ENCODE results near the gene CMA1.

The CMA1 gene

GRCh38 chr14:24461336-24461735 lies 46.7 kb downstream of the CMA1 start:
- Histone ChIP-seq H3K9ac (ENCODE audit: low read depth, low read length) (no peak overlapping the region), H3K27me3 (ENCODE audit: insufficient read depth, low read length, poor library complexity) (no peaks in the 10 kb centered on the region)
- no peak for ATAC-seq (ENCODE audit: insufficient read depth, low read depth)

DNA sequence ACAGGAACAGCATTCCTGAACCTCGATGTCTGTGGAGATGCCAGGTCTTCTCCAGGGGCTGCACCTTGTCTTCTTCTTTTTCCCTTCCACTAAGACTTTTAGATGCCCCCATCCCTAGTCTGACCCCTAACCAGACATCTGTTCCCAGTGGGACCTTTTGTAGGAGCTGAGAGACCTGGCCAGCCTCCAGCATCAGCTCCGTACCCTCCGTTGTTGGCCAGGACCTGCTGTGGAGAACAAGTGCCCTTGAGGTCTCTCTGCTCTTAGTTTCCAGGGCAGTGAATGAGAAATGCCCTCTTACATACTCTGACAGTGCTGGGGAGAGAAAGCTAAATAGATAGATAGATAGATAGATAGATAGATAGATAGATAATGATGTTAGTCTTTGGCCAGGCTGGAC lies 48.7 kb downstream of the CMA1 start:
- Histone ChIP-seq H3K36me3 (ENCODE audit: insufficient read depth, low read length) (no peaks in the 10 kb centered on the region), H3K79me2 (ENCODE audit: insufficient read depth, low read length) (no peaks in the 10 kb centered on the region), H4K20me1 (ENCODE audit: insufficient read depth, low read length) (no peaks in the 10 kb centered on the region), H3K27ac (ENCODE audit: low read length) (no peak overlapping the region), H3K4me3 (ENCODE audit: low read depth in 1 of 2, low read length in 2 of 2) (no peak overlapping the region), H3K4me1 (ENCODE audit: insufficient read depth, low read length) (no peaks in the 10 kb centered on the region), H2AFZ (ENCODE audit: low read depth, low read length) (no peak overlapping the region), H3K9me3 (ENCODE audit: insufficient read depth, low read length, severe bottlenecking) (peaks cover 2% of the 10 kb centered on the region), H3K4me2 (ENCODE audit: insufficient read depth, low read length) (no peak overlapping the region), H3K27me3 (ENCODE audit: insufficient read depth, low read length, poor library complexity) (no peaks in the 10 kb centered on the region), H3K9ac (ENCODE audit: low read depth, low read length) (no peak overlapping the region)
- DNase-seq (no peak), ATAC-seq (ENCODE audit: insufficient read depth, low read depth) (no peak)
- TF ChIP-seq CTCF (IDR thresholded peaks at IDR 0.05; ENCODE audit: borderline replicate concordance, extremely low read depth, low read length, poor library complexity, severe bottlenecking) (no peak), EZH2 (IDR thresholded peaks at IDR 0.05; ENCODE audit: borderline replicate concordance, low read depth, low read length, severe bottlenecking) (no peak)

More at GRCh38 chr14:24461336-24461735, 46.7 kb downstream of the CMA1 start:
- Histone ChIP-seq H3K27ac (ENCODE audit: low read length) (no peak overlapping the region), H3K79me2 (ENCODE audit: insufficient read depth, low read length) (no peaks in the 10 kb centered on the region), H4K20me1 (ENCODE audit: insufficient read depth, low read length) (no peaks in the 10 kb centered on the region), H3K4me3 (ENCODE audit: low read depth in 1 of 2, low read length in 2 of 2) (no peak overlapping the region), H3K4me1 (ENCODE audit: insufficient read depth, low read length) (peaks cover 4% of the 10 kb centered on the region; the same call in 1 of the 2 replicates), H2AFZ (ENCODE audit: low read depth, low read length) (no peak overlapping the region), H3K9me3 (ENCODE audit: insufficient read depth, low read length, severe bottlenecking) (no peaks in the 10 kb centered on the region), H3K4me2 (ENCODE audit: insufficient read depth, low read length) (no peak overlapping the region), H3K36me3 (ENCODE audit: insufficient read depth, low read length) (no peaks in the 10 kb centered on the region)
- DNase-seq, result no peak
- TF ChIP-seq EZH2 (IDR thresholded peaks at IDR 0.05; ENCODE audit: borderline replicate concordance, low read depth, low read length, severe bottlenecking), result no peak
- TF ChIP-seq CTCF (IDR thresholded peaks at IDR 0.05; ENCODE audit: borderline replicate concordance, extremely low read depth, low read length, poor library complexity, severe bottlenecking), result no peak

- Histone ChIP-seq H2AFZ (ENCODE audit: low read depth, low read length) (no peak overlapping the region), H3K9ac (ENCODE audit: low read depth, low read length) (no peak overlapping the region), H3K9me3 (ENCODE audit: insufficient read depth, low read length, severe bottlenecking) (peaks cover 2% of the 10 kb centered on the region), H3K27ac (ENCODE audit: low read length) (no peak overlapping the region), H3K4me1 (ENCODE audit: insufficient read depth, low read length) (no peaks in the 10 kb centered on the region), H3K4me2 (ENCODE audit: insufficient read depth, low read length) (no peak overlapping the region), H3K36me3 (ENCODE audit: insufficient read depth, low read length) (no peaks in the 10 kb centered on the region), H3K79me2 (ENCODE audit: insufficient read depth, low read length) (no peaks in the 10 kb centered on the region), H3K4me3 (ENCODE audit: low read depth in 1 of 2, low read length in 2 of 2) (no peak overlapping the region), H3K27me3 (ENCODE audit: insufficient read depth, low read length, poor library complexity) (no peaks in the 10 kb centered on the region), H4K20me1 (ENCODE audit: insufficient read depth, low read length) (no peaks in the 10 kb centered on the region)
- TF ChIP-seq CTCF (IDR thresholded peaks at IDR 0.05; ENCODE audit: borderline replicate concordance, extremely low read depth, low read length, poor library complexity, severe bottlenecking) (no peak), EZH2 (IDR thresholded peaks at IDR 0.05; ENCODE audit: borderline replicate concordance, low read depth, low read length, severe bottlenecking) (no peak)
- ATAC-seq (ENCODE audit: insufficient read depth, low read depth), result no peak
- DNase-seq, result no peak
Observed at GRCh38 chr14:24458736-24459135, 49.3 kb downstream of the CMA1 start.

DNA sequence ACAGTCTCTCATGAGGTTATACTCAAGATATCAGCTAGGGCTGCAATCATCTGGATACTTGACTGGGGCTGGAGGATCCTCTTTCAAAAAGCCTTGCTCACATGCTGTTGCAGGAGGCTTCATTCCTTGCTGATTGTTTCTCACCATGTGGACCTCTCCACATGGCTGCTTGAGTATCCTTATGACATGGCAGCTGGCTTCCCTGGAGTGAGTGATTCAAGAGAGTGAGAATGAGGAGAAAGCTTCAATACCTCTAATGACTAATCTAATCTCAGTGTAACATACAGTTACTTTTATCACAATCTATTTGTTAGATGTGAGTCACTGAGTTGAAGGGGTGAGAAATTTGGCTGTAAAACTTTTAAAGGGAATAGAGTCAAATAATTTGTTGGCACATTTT lies 51.1 kb downstream of the CMA1 start:
- no peak overlapping the region for H3K9ac ChIP-seq (ENCODE audit: low read depth, low read length)
- no peak overlapping the region for H2AFZ ChIP-seq (ENCODE audit: low read depth, low read length)
- H3K4me3 ChIP-seq (ENCODE audit: low read depth in 1 of 2, low read length in 2 of 2), result no peak overlapping the region
- no peaks in the 10 kb centered on the region for H3K79me2 ChIP-seq (ENCODE audit: insufficient read depth, low read length)
- no peak for DNase-seq
- no peaks in the 10 kb centered on the region for H3K27me3 ChIP-seq (ENCODE audit: insufficient read depth, low read length, poor library complexity)
- peaks cover 2% of the 10 kb centered on the region for H3K9me3 ChIP-seq (ENCODE audit: insufficient read depth, low read length, severe bottlenecking)
- TF ChIP-seq CTCF (IDR thresholded peaks at IDR 0.05; ENCODE audit: borderline replicate concordance, extremely low read depth, low read length, poor library complexity, severe bottlenecking) (no peak), EZH2 (IDR thresholded peaks at IDR 0.05; ENCODE audit: borderline replicate concordance, low read depth, low read length, severe bottlenecking) (no peak)
- H3K4me2 ChIP-seq (ENCODE audit: insufficient read depth, low read length), result no peak overlapping the region
- no peaks in the 10 kb centered on the region for H3K36me3 ChIP-seq (ENCODE audit: insufficient read depth, low read length)
- H4K20me1 ChIP-seq (ENCODE audit: insufficient read depth, low read length), result no peaks in the 10 kb centered on the region
- H3K27ac ChIP-seq (ENCODE audit: low read length), result no peak overlapping the region
- no peak for ATAC-seq (ENCODE audit: insufficient read depth, low read depth)
- H3K4me1 ChIP-seq (ENCODE audit: insufficient read depth, low read length), result no peaks in the 10 kb centered on the region

Data from DND-41 (cell line).